Suppressor macrophage treated with lipopolysaccharide for 4 hours (primary cell): ENCODE measurements around the gene PRMT9.

Experiments used
- DNase-seq: peaks from one replicate; pipeline ENCODE4 v3.0.0-alpha.2; 2020

The PRMT9 gene

GRCh38 chr4:147683717-147684700 lies at the start of gene PRMT9:
Gene PRMT9, minus strand, starts transcription at chr4:147684163. Its CDS starts 176 bp downstream, at chr4:147683987.
- peak; percentile 88 for DNase-seq

- no peak for DNase-seq
Measured at GRCh38 chr4:147732518-147733235, 48.7 kb upstream of the PRMT9 start.

GRCh38 chr4:147731580-147732517 lies 47.9 kb upstream of the PRMT9 start, which contains the start of gene ARHGAP10:
Gene ARHGAP10, plus strand, starts transcription at chr4:147732088. Its CDS starts 214 bp downstream, at chr4:147732302.
- peak; percentile 67 for DNase-seq

- no peak for DNase-seq
Measured at GRCh38 chr4:147730333-147730732, 46.4 kb upstream of the PRMT9 start.

GRCh38 chr4:147727476-147728028 lies 43.6 kb upstream of the PRMT9 start:
- DNase-seq, result no peak

- DNase-seq, result no peak
Measured at GRCh38 chr4:147725673-147726072, 41.7 kb upstream of the PRMT9 start.

GRCh38 chr4:147724468-147725201 lies 40.7 kb upstream of the PRMT9 start:
- no peak for DNase-seq

- no peak for DNase-seq
Measured at GRCh38 chr4:147723326-147723725, 39.4 kb upstream of the PRMT9 start.

GRCh38 chr4:147717878-147718277 lies 33.9 kb upstream of the PRMT9 start:
- DNase-seq, result no peak

GRCh38 chr4:147714575-147715401 lies 30.8 kb upstream of the PRMT9 start:
- no peak for DNase-seq

- no peak for DNase-seq
Measured at GRCh38 chr4:147709999-147710398, 26.0 kb upstream of the PRMT9 start.

GRCh38 chr4:147707892-147708672 lies 24.1 kb upstream of the PRMT9 start:
- DNase-seq, result peak; percentile 77

- no peak for DNase-seq
Measured at GRCh38 chr4:147704846-147705245, 20.9 kb upstream of the PRMT9 start.

- DNase-seq, result no peak
Measured at GRCh38 chr4:147696866-147697265, 12.9 kb upstream of the PRMT9 start.

- DNase-seq, result no peak
Measured at GRCh38 chr4:147693218-147693617, 9.3 kb upstream of the PRMT9 start.

- DNase-seq, result no peak
Measured at GRCh38 chr4:147691820-147692219, 7.9 kb upstream of the PRMT9 start.

GRCh38 chr4:147689067-147689466 lies 5.1 kb upstream of the PRMT9 start:
- DNase-seq, result no peak

- DNase-seq, result peak; percentile 56
Measured at GRCh38 chr4:147683188-147683591, 773 bp downstream of the PRMT9 start.

GRCh38 chr4:147682755-147683154 lies 1.2 kb downstream of the PRMT9 start:
- DNase-seq, result no peak
